Testis (tissue), 3 donors: ENCODE results near the gene QSOX1. TPM values are rescaled to one million over a fixed set of nuclear protein-coding genes. Genes with fewer than 3 reads are reported as not detected.

Experiments used
- DNase-seq: peaks from one replicate; pipeline ENCODE4 v3.0.0-alpha.2; 2019
- H3K27ac ChIP-seq, 2 donors: fragments of 200-600 bp; sonication (generic); one replicate each; pipeline ENCODE4 v1.5.1; 2019
- H3K27me3 ChIP-seq: fragments of 200-600 bp; sonication (generic); one replicate; pipeline ENCODE4 v1.5.1; 2019
- H3K36me3 ChIP-seq: fragments of 200-600 bp; sonication (generic); one replicate; pipeline ENCODE4 v1.5.1; 2017; ENCODE audit warnings: low read depth; ENCODE audit errors: missing control alignments
- H3K4me1 ChIP-seq: fragments of 200-600 bp; sonication (generic); one replicate; pipeline ENCODE4 v1.5.1; 2019
- H3K4me3 ChIP-seq, 2 donors: fragments of 200-600 bp; sonication (generic); one replicate each; pipeline ENCODE4 v1.5.1; 2017 to 2019
- H3K9me3 ChIP-seq: fragments of 200-600 bp; sonication (generic); one replicate; pipeline ENCODE4 v1.5.1; 2017
- CTCF ChIP-seq, 3 experiments: fragments of 450-650 bp in 2 of 3; fragments of 200-600 bp in 1 of 3; sonication (generic) in 1 of 3; IDR thresholded peaks; one replicate each; pipeline ENCODE4 v1.5.1; 2016 to 2019; ENCODE audit warnings: antibody characterized with exemption in 3 of 3, mild to moderate bottlenecking in 2 of 3, moderate library complexity in 1 of 3
- POLR2A ChIP-seq: fragments of 450-650 bp; IDR thresholded peaks from one replicate; pipeline ENCODE4 v1.6.1; 2017; ENCODE audit warnings: antibody characterized with exemption, mild to moderate bottlenecking, moderate library complexity
- WGBS, 2 donors: methylation state at CpG; one replicate each; pipeline ENCODE4 v1.1.5; 2018; 5-methylcytosine and 5-hydroxymethylcytosine counted together
- intact Hi-C: fragments of 100-400 bp; cut with DNase I; formaldehyde crosslinking; loops from one replicate; pipeline ENCODE4 v1.15.1; 2023; ENCODE audit warnings: low total_unique reads
- polyA plus RNA-seq: library from polyadenylated mRNA; stranded (reverse); fragments of 350-450 nt; fragmentation: Illumina TruSeq; extraction: RNeasy Lipid Tissue Mini Kit (QIAGEN cat#74804); gene quantifications from one replicate; pipeline ENCODE4 v1.2.3, GENCODE V29; 2014; ENCODE audit warnings: low read depth, low replicate concordance; ENCODE audit not compliant: insufficient read depth
- total RNA-seq, 2 donors: library from RNA; depleted of rRNA; stranded (reverse); fragments of >200 nt; gene quantifications; one replicate each; pipeline ENCODE4 v1.2.3, GENCODE V29; 2016

Gene QSOX1
- total and polyA plus RNA-seq, 3 donors from 2014 or later, result 285 to 691 (median 566) TPM

DNA sequence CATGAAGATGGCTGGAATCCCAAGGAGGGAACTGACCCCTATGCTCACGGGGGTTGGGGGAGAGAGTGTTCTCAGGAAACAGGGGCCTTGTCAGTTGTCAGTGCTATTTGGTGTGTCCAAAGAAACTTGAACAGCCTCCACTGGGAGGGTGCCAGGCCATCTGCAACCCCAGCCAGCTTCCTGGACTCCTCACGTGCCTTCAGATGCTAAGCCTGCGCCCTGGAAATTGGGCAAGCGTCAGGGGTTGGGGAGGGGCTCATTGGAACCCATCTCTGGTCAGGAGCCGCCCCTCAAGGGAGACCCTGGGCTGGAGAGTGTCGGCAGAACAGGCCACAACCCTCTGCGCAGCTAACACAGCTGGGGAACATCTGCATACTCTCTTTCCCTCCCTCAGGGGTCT is 62.3 kb downstream of the QSOX1 start:
- no peaks in the 10 kb centered on the region for H3K9me3 ChIP-seq
- H3K27me3 ChIP-seq, result no peaks in the 10 kb centered on the region
- intact Hi-C loops, result no loop called here
- 91 to 93% methylated on average over 5 to 7 of the region's 7 CpGs for WGBS, 2 donors
- no peak for TF ChIP-seq POLR2A
- H3K36me3 ChIP-seq, result no peaks in the 10 kb centered on the region
- H3K27ac ChIP-seq, result no peak overlapping the region
- H3K4me3 ChIP-seq, result no peak overlapping the region
- no peaks in the 10 kb centered on the region for H3K4me1 ChIP-seq
- no peak for DNase-seq

- Histone ChIP-seq H3K4me1 (no peaks in the 10 kb centered on the region), H3K9me3 (no peaks in the 10 kb centered on the region), H3K4me3 (no peak overlapping the region), H3K27ac (no peak overlapping the region), H3K36me3 (no peaks in the 10 kb centered on the region), H3K27me3 (no peaks in the 10 kb centered on the region)
- TF ChIP-seq CTCF (IDR thresholded peaks at IDR 0.05) (no peak), POLR2A (no peak)
- 90 to 92% methylated on average over 12 to 20 of the region's 20 CpGs for WGBS, 2 donors
- DNase-seq, result no peak
- intact Hi-C loops, result no loop called here
These were observed 64.4 kb downstream of the QSOX1 start for GRCh38 chr1:180218806-180219765.

GRCh38 chr1:180219776-180220175 is 65.1 kb downstream of the QSOX1 start:
- Histone ChIP-seq H3K4me1 (no peaks in the 10 kb centered on the region), H3K27me3 (no peaks in the 10 kb centered on the region), H3K36me3 (no peaks in the 10 kb centered on the region), H3K27ac (no peak overlapping the region), H3K9me3 (no peaks in the 10 kb centered on the region), H3K4me3 (no peak overlapping the region)
- TF ChIP-seq POLR2A (no peak), CTCF (IDR thresholded peaks at IDR 0.05) (no peak)
- DNase-seq, result no peak
- intact Hi-C loops, result no loop called here
- WGBS, 2 donors, result 88 to 92% methylated on average over 4 to 7 of the region's 11 CpGs

DNA sequence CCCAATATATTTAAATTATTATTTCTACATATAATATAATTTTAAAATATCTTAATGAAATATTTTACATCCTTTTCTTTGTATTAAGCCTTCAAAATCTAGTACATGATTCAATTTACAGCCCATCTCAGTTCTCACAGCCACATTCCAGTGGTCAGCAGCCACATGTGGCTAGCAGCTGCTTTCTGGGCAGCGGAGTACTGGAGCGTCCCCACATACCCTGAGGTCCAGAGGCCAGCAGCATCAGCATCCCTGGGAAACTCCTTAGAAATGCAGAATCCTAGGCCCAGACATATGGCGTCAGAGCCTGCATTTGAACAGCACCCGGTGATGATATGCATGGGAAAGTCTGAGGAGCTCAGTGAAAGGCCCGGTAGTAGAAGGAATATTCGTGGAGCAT is 66.8 kb downstream of the QSOX1 start:
- TF ChIP-seq CTCF (IDR thresholded peaks at IDR 0.05) (no peak), POLR2A (no peak)
- no peaks in the 10 kb centered on the region for H3K36me3 ChIP-seq
- no peaks in the 10 kb centered on the region for H3K4me1 ChIP-seq
- intact Hi-C loops, result no loop called here
- WGBS, 2 donors, result 88 to 98% methylated on average over 6 of the region's 6 CpGs
- no peaks in the 10 kb centered on the region for H3K9me3 ChIP-seq
- no peak overlapping the region for H3K27ac ChIP-seq
- H3K27me3 ChIP-seq, result no peaks in the 10 kb centered on the region
- no peak overlapping the region for H3K4me3 ChIP-seq
- no peak for DNase-seq

- Histone ChIP-seq H3K27me3 (no peaks in the 10 kb centered on the region), H3K36me3 (no peaks in the 10 kb centered on the region), H3K9me3 (no peaks in the 10 kb centered on the region), H3K27ac (no peak overlapping the region), H3K4me3 (no peak overlapping the region), H3K4me1 (peaks cover 4% of the 10 kb centered on the region)
- 46 to 69% methylated on average over 5 of the region's 5 CpGs for WGBS, 2 donors
- TF ChIP-seq CTCF (IDR thresholded peaks at IDR 0.05) (no peak), POLR2A (no peak)
- intact Hi-C loops, result no loop called here
- no peak for DNase-seq
These were observed 70.2 kb downstream of the QSOX1 start for GRCh38 chr1:180224902-180225301.
